NCI-H2196 (cell line): Measurements from ENCODE around the gene PIEZO2.
"Not testable (repeated sequence)": the region's sequence is repeated elsewhere in the genome, so short reads cannot be mapped to it uniquely, and the experiment has no call there.

Source experiments
- DNase-seq: peaks from one replicate; lab custom pipeline; 2025; ENCODE audit not compliant: unreplicated experiment; lab: John Stamatoyannopoulos, UW

The PIEZO2 gene

DNA sequence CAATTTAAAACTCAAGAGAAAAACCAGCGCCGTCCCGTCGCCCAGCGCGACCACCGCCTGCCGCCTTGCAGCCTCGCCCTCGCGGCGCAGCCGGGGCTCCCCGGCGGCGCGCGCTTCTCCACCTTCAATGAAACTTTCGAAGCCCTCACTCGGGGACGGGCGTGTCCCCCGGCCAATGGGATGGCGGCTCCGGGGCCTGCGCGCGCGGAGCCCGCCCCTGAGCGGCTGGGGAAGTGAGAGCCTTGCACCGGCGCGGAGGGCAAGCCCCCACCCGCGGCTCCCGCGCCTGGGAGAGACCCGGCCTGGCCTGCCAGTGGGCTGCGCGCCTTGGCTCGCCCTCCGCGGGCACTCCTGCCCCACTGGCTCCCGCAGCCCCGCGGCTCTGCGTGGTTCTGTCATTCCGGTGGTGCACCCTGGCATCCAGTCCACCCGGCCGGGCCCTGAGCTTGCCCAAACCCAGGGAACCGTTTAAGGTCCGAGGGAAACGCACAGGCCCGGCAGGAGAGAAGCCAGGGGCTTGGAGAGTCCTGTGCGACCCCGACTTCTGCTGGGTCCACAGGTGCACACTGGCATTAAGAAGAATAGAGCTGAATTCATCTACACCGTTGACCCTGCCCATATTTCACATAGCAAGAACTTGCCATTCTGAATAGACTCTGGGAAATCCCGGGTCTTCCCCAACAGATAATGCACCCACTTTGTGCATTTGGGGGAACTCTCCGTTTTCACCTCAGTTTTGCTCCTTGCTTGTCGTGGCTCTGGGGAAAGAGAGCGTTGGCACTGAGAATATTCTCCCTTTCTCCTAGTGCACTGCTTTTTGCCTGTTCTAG, at the start of gene PIEZO2:
Gene PIEZO2, minus strand, starts transcription at position 129 of the 830 bp plus-strand sequence. CDS start 981 bp downstream, outside the sequence.
- DNase-seq = peak; percentile 75

DNA sequence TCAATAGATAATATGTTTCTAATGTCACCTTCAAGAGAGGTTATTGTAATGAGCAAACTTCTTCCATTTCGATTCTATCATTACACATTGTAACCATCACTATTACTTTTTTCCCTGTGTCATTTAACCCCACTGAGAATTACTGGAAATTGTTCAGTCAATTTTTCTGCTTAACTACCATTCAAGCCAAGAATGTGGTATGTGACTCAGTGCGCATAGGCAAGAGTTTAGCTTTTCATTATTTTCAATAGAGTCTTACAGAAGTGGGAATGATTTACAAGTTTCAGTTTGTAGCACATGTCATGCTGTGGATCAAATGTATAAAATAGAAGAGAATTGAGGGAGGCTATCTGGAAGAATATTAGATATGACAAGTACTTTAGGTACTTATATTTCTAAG, 34.3 kb upstream of the PIEZO2 start:
- DNase-seq = no peak

DNA sequence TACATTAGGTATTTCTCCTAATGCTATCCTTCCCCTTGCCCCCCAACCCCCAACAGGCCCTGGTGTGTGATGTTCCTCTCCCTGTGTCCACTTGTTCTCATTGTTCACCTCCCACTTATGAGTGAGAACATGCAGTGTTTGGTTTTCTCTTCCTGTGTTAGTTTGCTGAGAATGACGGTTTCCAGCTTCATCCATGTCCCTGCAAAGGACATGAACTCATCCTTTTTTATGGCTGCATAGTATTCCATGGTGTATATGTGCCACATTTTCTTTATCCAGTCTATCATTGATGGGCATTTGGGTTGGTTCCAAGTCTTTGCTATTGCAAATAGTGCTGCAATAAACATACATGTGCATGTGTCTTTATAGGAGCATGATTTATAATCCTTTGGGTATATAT, 32.3 kb upstream of the PIEZO2 start:
- DNase-seq = not testable (repeated sequence)

DNA sequence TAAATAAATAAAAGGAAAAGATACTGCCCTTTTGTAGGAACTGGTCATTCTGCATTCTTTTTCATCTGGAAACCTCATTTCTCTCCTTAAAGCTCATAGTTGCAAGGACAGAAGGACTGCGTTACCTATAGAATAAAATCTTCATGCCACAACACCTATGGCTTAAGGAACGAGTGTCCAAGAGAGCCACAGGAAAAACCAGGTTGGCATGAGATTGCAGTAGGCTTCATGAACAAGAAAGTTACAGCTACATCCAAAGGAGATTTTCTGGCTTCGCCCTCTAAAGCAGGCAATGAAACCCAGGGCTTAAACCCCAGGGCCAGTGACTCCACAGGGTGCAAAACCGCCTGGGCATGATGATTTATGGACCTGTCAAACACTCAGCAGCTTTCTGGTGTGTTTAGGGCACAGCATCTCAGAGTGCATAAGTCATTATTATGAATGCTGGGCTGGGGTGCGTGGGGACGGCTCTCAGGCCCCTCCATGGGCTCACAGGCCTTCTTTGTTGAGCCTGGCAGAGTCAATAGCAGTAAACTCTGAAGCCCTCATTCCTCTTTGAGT, 30.7 kb upstream of the PIEZO2 start:
- no peak for DNase-seq

DNA sequence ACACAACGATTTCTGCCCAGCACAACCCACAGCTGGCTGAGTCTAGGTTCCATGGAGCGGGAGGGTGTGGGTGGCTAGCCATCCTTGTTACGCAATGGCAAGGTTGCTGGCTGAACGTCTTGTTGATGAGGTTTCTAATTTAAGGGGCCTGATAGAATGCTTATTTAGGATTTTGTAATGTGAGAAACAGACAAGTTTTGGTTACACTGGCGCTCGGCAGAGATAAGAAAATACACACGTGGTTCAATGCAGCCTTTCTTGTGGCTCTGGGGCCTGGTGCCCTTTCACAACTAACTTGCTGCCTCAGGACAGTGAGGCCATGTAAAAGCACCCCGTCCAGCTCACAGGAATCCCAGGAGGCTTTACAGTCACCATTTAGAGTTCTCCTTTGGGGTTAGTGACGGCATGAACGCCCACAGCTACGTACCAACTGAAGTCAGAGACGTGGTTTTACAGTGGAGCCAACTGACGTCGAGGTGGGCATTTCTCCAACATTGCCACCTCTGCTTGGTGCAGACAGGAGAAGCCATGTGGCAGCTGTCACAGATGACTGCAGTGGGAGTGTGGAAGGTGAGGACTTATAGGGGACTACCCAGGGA, 29.7 kb upstream of the PIEZO2 start:
- no peak for DNase-seq

DNA sequence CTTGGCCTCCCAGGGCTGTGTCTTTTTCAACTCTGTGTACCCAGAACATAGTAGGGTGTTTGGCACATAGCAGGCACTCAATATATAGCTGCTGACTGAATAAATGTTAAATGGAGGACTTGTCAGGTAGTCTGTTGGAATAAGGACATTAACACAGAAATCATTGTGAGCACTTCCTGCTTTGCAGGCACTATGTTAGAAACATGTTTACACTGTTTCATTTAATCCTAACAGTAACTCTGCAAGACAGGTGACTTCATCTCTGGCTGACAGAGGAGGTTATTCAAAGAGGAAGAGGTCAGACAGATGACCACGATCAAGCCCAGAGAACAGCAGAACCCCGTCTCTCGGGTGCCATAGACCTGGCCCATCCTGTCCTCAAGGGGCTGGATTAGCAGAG, 28.0 kb upstream of the PIEZO2 start:
- DNase-seq = peak; percentile 24

DNA sequence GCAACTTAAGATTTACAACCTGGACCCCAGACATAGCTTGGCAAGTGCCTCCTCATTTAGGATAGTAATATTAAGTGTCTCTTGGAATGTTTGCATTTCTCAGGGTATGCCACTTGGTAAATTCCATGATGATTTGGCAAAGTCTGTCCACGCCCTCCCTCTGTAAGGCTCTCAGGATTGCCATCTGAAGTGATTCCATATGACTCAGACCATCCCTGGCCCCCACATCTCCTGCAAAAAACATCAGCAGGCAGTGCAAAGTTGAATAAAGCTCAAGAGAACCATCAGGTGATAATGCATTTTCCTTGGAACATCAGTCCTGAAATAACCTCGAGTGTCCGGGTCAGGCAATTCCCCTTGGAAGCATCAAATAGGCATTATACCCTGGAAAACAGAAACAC, 27.1 kb upstream of the PIEZO2 start:
- DNase-seq = no peak

DNA sequence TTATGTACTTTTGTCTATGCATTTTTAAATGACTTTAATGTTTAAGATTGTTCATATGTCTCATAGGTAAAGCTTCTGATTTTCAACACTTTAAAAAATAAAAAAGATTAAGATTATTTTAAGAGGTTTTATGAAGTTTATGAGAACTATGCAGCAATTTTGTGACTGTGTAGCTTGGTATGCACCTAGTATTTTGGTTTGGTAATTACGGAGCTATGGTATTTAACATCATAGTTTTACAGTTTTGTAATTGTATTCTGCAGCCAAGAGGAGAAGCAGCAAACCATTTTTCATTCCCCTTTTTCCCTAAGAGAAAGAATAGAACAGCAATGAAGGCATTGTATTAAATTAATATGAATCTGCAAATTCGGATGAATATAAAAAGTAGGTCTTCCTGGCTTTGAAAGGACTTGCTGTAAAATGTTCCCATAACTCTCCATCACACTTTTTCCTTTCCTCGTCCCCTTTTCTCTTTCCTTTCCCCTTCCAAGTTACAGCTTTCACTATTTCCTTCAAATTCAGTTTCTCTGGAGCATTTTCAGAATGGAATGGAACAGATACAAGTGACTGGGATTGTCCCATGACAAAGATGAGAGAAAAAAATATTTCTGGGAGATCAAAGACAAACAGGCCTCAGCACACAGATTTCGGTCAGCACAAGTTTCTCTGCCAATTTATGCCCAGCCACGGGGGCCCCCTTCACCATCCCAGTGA, 26.1 kb upstream of the PIEZO2 start:
- no peak for DNase-seq

DNA sequence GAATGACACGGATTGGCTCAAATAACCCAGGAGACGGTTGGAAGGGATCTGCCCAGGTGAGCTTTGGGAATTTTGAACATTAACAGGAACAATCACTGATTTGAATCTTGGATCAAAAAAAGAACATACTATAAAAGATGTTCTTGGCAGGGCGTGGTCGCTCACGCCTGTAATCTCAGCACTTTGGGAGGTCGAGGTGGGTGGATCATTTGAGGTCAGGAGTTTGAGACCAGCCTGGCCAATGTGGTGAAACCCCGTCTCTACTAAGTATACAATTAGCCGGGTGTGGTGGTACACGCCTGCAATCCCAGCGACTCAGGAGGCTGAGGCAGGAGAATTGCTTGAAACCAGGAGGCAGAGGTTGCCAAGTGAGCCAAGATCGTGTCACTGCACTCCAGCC, 24.8 kb upstream of the PIEZO2 start:
- DNase-seq = not testable (repeated sequence)

DNA sequence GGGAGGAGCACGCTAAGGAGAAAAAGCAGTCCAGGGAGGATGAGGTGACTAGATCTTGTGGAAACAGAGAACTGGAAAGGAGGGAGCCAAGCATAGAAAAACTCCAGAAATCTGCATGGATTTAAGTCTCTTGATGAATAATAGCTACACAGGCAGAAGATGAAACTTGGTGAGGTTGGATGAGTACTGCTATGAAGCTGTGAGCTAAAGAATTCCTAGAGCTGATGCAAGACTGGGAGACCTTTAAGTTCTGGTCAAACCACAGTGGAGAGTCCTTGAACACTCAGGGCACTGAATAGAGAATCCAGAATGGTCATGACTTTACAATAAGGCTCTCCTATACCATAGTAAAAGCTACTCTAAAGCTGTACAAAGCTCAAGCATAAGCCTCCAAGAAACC, 18.4 kb upstream of the PIEZO2 start:
- DNase-seq = no peak

DNA sequence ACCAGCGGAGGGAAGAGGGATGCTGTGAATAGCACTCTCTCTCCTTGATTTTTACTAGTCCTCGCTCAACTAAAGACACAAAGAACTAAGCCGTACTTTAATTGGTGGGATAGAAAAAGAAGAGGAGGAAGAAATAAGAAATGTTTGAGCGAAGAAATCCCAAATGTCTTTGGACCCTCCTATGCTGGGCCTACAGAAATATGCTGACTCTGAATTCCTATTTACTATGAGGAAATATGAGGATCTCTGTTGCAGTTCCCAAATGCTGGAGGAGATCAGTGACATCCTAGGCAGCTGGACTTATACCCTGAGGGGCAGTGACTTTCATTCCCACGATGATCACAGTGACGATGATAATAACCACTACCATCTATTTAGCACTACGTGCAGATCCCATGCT, 16.6 kb upstream of the PIEZO2 start:
- DNase-seq = no peak

DNA sequence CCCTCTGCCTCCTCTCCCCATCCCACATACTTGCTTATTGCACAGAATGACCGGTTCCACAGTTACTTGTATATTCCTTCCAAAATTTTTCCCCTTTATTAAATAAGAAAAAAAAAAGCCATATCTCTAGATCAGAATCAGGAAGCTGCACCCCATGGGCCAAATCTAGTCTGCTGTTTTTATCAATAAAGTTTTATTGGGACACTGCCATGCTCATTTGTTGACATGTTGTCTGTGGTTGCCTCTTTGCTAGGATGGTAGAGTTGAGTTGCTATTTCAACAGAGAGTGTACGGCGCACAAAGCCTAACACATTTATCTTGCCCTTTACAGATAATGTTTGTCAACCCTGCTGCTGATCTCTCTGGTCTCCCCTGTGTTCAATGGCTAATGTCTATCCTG, 15.8 kb upstream of the PIEZO2 start:
- DNase-seq = no peak

DNA sequence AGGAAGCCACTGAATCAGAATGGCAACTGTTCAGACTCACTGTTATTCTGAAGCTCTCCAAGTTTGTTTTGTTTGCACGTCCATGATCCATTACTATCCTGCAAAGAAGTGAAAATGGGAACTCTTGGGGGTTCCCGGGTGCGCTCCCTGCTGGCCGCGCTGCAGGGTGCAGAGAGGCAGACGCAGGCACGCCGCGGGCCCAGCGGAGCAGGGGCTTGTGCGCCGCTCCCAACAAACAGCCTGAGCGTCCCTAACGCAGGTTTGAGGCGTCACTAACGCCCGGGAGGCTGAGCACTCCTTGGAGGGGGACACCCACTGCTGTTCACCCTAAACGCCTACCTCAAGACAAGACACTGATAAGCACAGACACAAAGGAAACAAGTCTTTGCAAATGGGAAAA, 14.3 kb upstream of the PIEZO2 start:
- DNase-seq = no peak

DNA sequence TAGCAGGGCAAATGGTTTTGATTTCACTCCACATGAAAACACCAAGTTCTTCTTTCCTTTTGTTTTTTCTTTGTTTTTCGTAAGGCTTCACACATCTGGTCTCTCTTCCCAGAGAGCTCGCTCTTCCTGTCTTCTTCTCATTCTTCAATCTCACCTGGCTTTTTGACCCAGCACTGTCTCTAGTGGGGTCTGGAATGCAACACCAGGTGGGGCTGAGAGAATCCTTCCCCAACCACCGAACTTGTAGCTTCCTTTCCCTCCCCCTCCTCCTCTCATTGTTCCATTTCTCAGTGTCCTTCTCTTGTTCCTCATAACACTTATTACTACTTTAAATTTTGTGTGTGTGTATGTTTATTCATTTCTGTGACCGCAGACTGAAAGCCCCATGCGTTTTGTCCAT, 13.5 kb upstream of the PIEZO2 start:
- no peak for DNase-seq

DNA sequence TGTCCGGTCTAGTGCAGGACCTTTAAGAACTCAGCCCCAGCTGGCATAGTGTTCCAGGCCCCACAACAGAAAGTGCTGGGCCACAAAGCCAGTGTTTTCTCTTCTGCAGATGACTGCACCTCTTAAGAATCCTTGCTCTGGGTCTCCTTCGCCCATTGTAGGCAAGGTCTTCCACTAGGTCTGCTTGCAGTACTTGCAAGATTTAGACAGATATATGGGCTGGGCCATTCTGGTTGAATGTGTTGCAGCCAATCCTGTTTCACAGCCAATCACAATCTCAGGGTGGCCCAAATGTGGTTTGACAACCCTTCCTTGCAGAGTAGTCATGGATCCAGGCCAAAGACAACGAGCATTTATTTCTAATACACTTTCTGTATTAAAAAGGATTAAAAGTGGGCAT, 13.1 kb upstream of the PIEZO2 start:
- no peak for DNase-seq

DNA sequence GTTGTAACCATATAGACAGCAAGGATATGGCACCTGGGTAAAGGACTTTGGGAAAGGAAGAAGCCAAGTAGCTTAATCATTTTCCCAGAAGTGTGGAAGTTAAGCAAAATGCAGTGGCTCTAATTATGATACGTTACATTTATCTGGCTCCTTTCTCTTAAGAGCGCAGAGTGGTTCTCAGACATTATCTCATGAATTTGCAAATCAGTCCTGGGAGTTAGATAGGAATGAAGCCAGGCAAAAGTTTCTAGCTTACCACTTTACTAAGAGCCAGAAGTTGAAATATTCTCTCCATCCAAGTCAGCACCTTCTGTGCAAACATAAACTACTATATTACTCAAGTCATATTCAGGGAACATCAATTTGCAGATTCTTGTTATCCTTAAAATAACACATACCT, 10.9 kb upstream of the PIEZO2 start:
- DNase-seq = no peak

DNA sequence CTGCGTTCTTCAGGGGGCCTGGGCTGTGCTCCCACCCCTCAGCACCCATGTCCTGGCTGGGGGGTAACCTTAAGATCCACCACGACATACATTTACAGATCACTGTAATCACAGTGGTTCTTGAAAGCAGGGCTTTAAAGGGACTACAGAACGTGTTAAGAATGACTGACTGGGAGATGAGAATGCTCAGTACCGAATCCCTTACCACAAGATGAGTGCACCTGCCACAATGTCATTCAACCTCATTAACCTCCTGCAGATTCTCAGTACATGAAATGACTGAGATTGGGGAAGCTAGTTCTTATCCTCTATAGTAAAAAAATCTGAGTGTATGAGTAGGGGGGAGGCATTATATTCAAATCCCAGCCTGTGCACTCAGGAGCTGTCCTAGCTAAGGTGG, 10.5 kb upstream of the PIEZO2 start:
- no peak for DNase-seq

DNA sequence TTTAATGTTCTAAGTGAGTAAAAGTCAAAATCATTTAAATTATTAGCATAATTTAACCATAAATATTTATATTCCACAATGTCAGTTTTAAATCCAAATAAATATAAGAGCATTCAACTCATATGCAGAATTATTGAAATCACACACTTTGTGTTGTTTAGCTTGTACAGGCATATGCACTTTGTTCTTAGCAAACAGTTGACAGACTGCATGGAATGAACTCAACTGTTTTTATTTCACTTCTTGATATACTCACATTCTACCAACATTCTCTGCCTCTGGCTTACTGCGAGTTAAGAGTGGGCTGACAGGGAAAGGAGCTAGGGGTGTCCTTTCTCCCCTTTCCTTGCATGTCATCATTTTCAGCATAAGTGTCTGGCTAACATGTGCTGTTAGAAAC, 7.6 kb upstream of the PIEZO2 start:
- no peak for DNase-seq

DNA sequence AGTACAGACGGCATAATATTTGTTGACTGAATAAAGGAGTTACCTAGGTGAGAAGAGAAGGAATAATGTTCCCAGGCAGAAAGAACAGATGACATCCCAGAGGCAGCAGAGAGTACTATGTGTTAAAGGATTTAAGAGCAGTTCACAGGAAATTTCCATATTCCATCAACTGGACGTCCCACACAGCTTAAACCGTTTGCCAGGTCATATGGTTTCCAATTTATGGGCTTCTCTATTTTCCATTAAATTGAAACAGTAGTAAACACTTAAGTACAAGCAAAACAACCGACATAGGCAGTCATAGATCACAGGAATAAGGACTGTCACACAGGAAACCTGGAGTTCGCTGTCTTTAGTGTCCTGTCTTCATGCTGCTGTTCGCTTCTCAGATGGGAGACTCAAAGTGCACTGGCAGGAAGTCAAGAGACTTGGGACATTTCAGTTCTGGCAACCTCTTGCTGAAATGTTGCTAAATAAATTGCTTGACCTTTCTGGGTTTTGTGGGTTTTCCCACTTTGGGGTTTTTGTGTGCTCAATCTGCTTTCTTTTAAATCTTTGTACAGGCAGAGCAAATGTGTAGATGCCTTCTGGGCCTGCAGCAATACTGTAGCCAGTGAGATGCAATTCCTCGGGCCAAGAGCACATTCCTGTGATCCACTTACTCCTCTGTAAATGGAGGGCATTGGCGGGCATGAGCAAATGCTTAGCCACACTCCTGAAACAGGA, 5.8 kb upstream of the PIEZO2 start:
- no peak for DNase-seq

DNA sequence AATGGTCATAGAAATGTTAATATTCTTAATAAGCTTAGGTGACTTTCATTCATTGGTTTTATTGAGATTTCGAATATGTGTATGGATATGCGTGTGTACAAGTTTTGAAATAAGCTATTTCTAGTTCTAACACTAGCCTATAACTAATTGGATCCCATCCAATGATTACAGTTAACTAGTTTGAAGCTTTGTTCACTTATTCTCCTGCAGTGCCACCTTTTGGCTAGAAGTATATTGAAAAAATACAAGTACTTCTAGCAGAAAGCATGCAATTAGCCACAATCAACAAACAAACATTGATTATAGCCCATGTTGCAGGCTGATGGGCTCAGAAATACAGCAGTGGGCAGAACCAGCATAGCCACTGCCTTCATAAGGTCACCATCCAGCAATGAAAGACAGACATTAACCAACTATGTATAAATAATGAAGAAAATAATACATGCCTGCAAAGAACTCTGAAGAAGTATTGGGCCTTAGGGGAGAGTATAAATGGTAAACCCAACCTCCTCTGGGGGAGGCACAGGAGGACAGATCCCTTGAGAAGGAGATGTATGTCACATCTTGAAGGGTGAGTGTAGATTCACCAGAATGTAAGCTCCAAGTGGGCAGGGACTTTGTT, 5.1 kb upstream of the PIEZO2 start:
- DNase-seq = peak; percentile 90

DNA sequence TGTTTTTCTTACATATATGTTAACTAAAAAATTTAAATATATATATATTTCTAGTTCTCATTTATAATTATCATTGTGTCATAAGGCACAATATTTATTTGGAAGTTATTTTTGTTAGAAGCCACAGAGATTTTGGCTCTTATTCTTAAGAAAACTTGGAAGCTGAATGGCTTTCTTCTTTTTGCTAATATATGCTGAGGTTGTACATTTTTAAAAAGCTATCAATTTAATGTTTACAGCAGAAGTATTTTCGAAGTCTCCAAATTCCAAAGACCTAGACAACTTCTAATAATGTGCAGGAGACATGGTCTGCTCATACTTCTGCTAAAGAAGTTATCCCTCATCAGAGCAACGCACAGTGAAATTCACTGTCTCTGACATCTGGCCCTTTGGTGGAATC, 3.7 kb upstream of the PIEZO2 start:
- DNase-seq = no peak
